DMS 273 (cell line): ENCODE results near the gene TFAP2A.

Experiments used
- DNase-seq: peaks from one replicate; lab custom pipeline; 2025; ENCODE audit not compliant: unreplicated experiment; lab: John Stamatoyannopoulos, UW

Gene TFAP2A

GRCh38 chr6:10401004-10401536 is 13.8 kb downstream of the TFAP2A start:
- DNase-seq = no peak

- DNase-seq = no peak
These were observed 14.5 kb downstream of the TFAP2A start for GRCh38 chr6:10400330-10400729.

GRCh38 chr6:10399451-10399850 is 15.4 kb downstream of the TFAP2A start:
- DNase-seq = no peak

GRCh38 chr6:10398446-10399218 is 16.2 kb downstream of the TFAP2A start:
- DNase-seq = no peak

GRCh38 chr6:10397756-10398445 is 17.0 kb downstream of the TFAP2A start:
- DNase-seq = no peak

GRCh38 chr6:10396785-10397184 is 18.1 kb downstream of the TFAP2A start:
- DNase-seq = no peak

- DNase-seq = no peak
These were observed 18.9 kb downstream of the TFAP2A start for GRCh38 chr6:10395704-10396546.

GRCh38 chr6:10395171-10395703 is 19.6 kb downstream of the TFAP2A start:
- no peak for DNase-seq

GRCh38 chr6:10393544-10394225 is 21.2 kb downstream of the TFAP2A start:
- DNase-seq = no peak

GRCh38 chr6:10391799-10392198 is 23.1 kb downstream of the TFAP2A start:
- DNase-seq = no peak

GRCh38 chr6:10391299-10391630 is 23.6 kb downstream of the TFAP2A start:
- DNase-seq = no peak

GRCh38 chr6:10390495-10391298 is 24.2 kb downstream of the TFAP2A start:
- no peak for DNase-seq

- no peak for DNase-seq
These were observed 25.0 kb downstream of the TFAP2A start for GRCh38 chr6:10389739-10390494.

- DNase-seq = no peak
These were observed 27.9 kb downstream of the TFAP2A start for GRCh38 chr6:10386756-10387654.

GRCh38 chr6:10386220-10386619 is 28.7 kb downstream of the TFAP2A start:
- no peak for DNase-seq

- DNase-seq = no peak
These were observed 29.2 kb downstream of the TFAP2A start for GRCh38 chr6:10385524-10386132.

GRCh38 chr6:10384610-10385523 is 30.0 kb downstream of the TFAP2A start:
- DNase-seq = no peak
